ENCODE data around the gene MACROD2. TPM values are rescaled to one million over a fixed set of nuclear protein-coding genes. Genes with fewer than 3 reads are reported as not detected.

MACROD2 gene
- total RNA-seq, 4 donors from 2014 or later = 2.1 to 28.1 (median 12.6) TPM

DNA sequence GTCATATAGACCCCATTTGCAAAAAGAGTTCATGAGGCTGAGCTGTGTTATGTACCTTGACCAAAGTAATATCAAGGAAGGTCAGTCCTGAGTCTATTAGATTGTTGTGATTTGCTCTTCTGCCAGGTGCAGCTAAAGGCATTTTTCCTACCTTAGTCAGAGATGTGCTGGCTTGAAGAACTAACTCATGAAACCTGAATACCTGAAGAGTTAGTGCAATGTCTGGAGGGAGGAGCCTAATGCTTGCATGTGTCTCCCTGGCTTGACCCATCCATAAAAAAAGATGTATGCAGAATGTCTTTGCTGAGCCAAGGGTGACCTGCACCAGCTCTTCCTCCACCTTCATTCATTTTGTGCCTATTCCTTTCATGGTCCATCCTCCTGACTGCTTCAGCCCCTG is 1835.9 kb downstream of the MACROD2 start:
- no peak for TF ChIP-seq POLR2A (IDR thresholded peaks at IDR 0.05)

DNA sequence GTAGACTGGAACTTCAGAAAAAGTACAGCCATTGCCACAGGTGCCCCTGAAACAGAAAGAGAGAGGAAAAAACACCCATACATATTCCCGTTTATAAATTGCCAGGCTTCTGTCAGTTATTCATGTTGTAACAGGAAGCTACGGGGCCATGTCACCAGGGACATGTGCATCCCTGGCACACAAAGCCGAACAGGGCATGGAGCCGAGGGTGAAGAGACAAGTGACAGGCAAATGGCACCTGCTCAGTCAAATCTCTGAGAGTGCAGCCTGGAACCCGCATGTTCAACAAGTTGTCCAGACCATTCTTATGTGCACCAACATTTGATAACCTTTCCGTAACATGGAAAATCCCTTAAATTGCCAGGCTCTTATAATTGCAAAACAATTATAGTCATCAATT is 1837.2 kb downstream of the MACROD2 start:
- intact Hi-C loops (cut with DNase I; ENCODE audit: low total_unique reads) = no loop called here

More for the DNA sequence above, 1835.9 kb downstream of the MACROD2 start:
- Histone ChIP-seq H3K27me3 (no peaks in the 10 kb centered on the region), H3K4me3 (no peak overlapping the region), H3K4me1 (no peaks in the 10 kb centered on the region), H3K36me3 (no peaks in the 10 kb centered on the region), H3K9me3 (no peaks in the 10 kb centered on the region), H3K27ac (no peak overlapping the region)
- intact Hi-C loops (cut with DNase I; ENCODE audit: low total_unique reads) = no loop called here
- no peak for DNase-seq

DNA sequence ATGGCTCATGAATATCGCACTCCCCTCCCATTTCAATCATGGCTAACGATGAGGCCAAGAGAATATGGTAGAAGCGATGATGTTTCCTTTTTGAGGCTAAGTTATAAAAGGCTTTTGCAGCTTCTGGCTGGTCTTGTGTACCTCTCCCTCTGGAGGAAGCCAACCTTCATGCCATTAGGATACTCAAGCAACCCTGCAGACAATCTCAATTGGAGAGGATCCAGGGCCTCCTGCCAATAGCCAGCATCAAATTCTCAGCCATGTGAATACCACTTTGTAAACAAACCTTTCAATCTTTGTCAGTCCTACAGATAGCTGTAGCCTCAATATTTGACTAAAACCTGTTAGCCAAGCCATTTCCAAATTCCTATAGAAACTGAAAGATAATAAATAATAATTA is 1839.5 kb downstream of the MACROD2 start:
- H3K4me3 ChIP-seq = no peak overlapping the region
- H3K27me3 ChIP-seq = no peaks in the 10 kb centered on the region
- TF ChIP-seq, protein P1, sequence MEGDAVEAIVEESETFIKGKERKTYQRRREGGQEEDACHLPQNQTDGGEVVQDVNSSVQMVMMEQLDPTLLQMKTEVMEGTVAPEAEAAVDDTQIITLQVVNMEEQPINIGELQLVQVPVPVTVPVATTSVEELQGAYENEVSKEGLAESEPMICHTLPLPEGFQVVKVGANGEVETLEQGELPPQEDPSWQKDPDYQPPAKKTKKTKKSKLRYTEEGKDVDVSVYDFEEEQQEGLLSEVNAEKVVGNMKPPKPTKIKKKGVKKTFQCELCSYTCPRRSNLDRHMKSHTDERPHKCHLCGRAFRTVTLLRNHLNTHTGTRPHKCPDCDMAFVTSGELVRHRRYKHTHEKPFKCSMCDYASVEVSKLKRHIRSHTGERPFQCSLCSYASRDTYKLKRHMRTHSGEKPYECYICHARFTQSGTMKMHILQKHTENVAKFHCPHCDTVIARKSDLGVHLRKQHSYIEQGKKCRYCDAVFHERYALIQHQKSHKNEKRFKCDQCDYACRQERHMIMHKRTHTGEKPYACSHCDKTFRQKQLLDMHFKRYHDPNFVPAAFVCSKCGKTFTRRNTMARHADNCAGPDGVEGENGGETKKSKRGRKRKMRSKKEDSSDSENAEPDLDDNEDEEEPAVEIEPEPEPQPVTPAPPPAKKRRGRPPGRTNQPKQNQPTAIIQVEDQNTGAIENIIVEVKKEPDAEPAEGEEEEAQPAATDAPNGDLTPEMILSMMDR (IDR thresholded peaks at IDR 0.05) = no peak
- TF ChIP-seq POLR2A (IDR thresholded peaks at IDR 0.05) = no peak
- no peak for DNase-seq
- intact Hi-C loops (cut with DNase I; ENCODE audit: low total_unique reads) = no loop called here
- no peaks in the 10 kb centered on the region for H3K4me1 ChIP-seq
- no peak overlapping the region for H3K27ac ChIP-seq
- H3K36me3 ChIP-seq = no peaks in the 10 kb centered on the region
- H3K9me3 ChIP-seq = no peaks in the 10 kb centered on the region

More for the DNA sequence above, 1837.2 kb downstream of the MACROD2 start:
- H3K27ac ChIP-seq = no peak overlapping the region
- H3K27me3 ChIP-seq = no peaks in the 10 kb centered on the region
- TF ChIP-seq, protein P1 (IDR thresholded peaks at IDR 0.05) = no peak
- no peak for TF ChIP-seq POLR2A (IDR thresholded peaks at IDR 0.05)
- no peaks in the 10 kb centered on the region for H3K4me1 ChIP-seq
- H3K36me3 ChIP-seq = no peaks in the 10 kb centered on the region
- DNase-seq = no peak
- H3K9me3 ChIP-seq = no peaks in the 10 kb centered on the region
- no peak overlapping the region for H3K4me3 ChIP-seq

DNA sequence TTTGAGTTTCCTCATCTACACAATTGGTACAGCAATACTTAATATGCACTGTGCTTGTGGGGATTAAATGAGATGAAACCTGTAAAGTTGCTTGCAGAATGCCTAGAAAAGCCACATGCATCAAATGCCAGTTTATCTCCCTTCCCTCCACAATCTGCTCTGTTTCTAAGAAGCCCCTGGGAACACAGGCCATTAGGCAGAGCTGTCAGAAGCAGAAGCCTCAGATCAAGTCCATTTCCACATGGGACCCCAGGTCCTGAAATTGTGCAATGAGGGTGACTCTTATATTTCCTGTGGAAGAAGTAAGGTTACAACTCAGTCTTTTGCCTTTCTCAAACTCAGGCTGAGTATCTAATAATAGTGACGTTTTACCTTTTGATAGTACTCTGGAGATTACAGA is 1840.5 kb downstream of the MACROD2 start:
- DNase-seq = no peak
- H3K9me3 ChIP-seq = no peaks in the 10 kb centered on the region
- no peak overlapping the region for H3K27ac ChIP-seq
- intact Hi-C loops (cut with DNase I; ENCODE audit: low total_unique reads) = no loop called here
- TF ChIP-seq POLR2A (IDR thresholded peaks at IDR 0.05) = no peak
- TF ChIP-seq, protein P1 (IDR thresholded peaks at IDR 0.05) = no peak
- H3K4me3 ChIP-seq = no peak overlapping the region
- H3K27me3 ChIP-seq = no peaks in the 10 kb centered on the region
- no peaks in the 10 kb centered on the region for H3K36me3 ChIP-seq
- H3K4me1 ChIP-seq = no peaks in the 10 kb centered on the region

DNA sequence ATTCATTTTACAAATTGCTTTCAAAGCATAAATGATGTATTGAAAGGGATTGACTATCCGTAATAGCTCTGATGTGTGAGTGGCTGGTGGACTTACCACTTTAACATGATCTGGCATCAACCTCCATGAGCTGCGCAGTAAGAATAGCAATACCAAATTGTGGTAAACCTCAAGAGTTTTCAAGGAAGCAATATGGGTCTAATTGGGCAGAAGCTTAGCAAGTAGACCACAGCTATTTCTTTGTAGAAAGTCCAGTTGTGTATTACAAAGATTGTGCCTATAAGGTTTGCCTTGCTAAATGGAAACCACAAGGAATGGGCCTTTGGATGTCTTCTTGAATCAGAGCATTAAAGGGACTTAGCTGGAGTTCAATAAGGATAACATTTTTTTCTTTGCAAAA is 1841.3 kb downstream of the MACROD2 start:
- DNase-seq = no peak
- no peaks in the 10 kb centered on the region for H3K4me1 ChIP-seq
- H3K4me3 ChIP-seq = no peak overlapping the region
- H3K9me3 ChIP-seq = no peaks in the 10 kb centered on the region
- TF ChIP-seq, protein P1 (IDR thresholded peaks at IDR 0.05) = no peak
- no peak for TF ChIP-seq POLR2A (IDR thresholded peaks at IDR 0.05)
- H3K27ac ChIP-seq = no peak overlapping the region
- intact Hi-C loops (cut with DNase I; ENCODE audit: low total_unique reads) = no loop called here
- H3K36me3 ChIP-seq = no peaks in the 10 kb centered on the region
- H3K27me3 ChIP-seq = no peaks in the 10 kb centered on the region

DNA sequence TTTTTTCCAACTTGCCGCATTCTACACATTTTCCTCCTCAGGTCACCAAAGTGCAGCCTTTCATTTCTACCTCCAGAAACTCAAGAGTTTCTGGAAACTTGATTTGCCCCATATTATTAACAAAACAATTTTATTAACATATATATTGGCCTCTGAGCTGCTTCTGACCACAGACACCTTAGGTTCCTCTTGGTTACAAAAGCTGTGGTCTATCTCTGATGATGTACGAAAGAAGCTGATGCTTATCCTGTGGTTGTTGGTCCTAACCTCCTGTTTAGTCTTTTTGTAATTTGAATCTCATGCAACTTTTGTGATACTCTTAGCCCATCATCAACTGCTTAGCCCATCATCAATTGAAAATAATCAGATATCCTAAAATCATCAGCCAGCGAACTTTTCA is 1842.2 kb downstream of the MACROD2 start:
- no peak overlapping the region for H3K4me3 ChIP-seq
- H3K27me3 ChIP-seq = no peaks in the 10 kb centered on the region
- TF ChIP-seq, protein P1 (IDR thresholded peaks at IDR 0.05) = no peak
- no peak for TF ChIP-seq POLR2A (IDR thresholded peaks at IDR 0.05)
- no peaks in the 10 kb centered on the region for H3K9me3 ChIP-seq
- intact Hi-C loops (cut with DNase I; ENCODE audit: low total_unique reads) = no loop called here
- H3K36me3 ChIP-seq = no peaks in the 10 kb centered on the region
- DNase-seq = no peak
- no peak overlapping the region for H3K27ac ChIP-seq
- no peaks in the 10 kb centered on the region for H3K4me1 ChIP-seq

Measured in uterus (tissue), 4 donors.